GM18511 (cell line): ENCODE results near the gene CUL1.
A peak's percentile ranks its signal among the peaks of the same experiment; 100 is the strongest.

Source experiments
- ATAC-seq: cut with Tn5 transposase; IDR thresholded peaks from one replicate; pipeline ENCODE4 v1.9.1; 2021; ENCODE audit warnings: mild to moderate bottlenecking, moderate library complexity; ENCODE audit not compliant: unreplicated experiment

Gene CUL1

DNA sequence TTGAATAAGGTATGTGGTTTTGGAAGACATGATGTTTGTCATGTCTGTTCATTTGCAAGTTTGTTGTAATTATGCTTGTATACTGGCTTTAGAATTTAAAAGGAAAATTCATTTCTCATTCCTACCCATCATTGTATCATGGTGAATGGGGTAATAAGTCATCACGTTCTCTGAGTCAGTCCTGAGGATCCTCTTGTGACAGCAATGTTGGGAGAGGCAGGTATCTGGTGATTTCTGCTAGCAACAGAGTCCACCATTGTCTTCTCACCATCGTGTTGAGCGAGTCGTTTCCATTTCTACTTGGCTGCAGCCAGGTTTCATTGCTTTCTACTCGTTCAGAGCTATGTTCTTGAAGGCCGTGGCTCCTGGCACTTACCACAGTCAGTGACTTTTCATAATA, 16.3 kb downstream of the CUL1 start:
- no peak for ATAC-seq

DNA sequence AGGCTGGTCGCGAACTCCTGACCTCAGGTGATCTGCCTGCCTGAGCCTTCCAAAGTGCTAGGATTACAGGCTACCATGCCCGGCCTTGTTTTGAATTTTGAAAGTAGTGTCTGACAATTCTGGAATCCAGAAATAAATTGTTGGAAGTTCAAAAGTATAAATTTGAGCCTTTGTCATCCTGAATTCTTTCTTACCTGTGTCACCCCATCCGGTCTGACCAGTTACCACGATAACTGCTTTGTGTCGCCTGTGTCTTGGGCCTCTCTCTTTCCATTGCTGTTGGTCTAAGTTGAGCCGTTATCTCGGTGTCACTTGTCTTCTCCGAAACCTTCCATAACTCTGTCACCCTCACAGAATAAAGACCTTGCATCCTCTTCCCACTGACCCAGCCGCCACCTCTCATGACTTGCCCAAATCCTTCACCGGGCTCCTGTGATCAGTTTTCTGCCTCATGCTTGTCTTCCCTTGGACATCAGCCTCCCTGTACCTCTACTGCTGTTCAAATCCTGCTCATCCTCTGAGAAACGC, 18.6 kb downstream of the CUL1 start:
- ATAC-seq = no peak

DNA sequence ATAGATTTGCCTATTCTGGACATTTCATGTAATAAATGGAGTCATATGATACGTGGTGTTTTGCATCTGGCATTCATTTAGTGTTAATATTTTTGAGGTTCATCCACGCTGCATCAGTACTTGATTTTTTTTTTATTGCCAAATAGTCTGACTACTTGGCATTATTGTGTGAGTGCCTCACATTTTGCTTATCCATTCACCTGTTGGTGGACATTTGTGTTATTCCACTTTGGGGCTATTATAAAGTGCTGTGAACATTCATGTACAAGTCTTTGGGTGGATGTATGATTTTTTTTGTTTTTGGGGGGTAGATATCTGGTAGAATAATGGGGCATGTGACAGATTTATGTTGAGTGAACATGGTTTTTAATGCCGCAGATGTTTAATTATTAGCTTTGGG, 19.7 kb downstream of the CUL1 start:
- no peak for ATAC-seq

GRCh38 chr7:148719753-148720152, 21.1 kb downstream of the CUL1 start:
- ATAC-seq = no peak

DNA sequence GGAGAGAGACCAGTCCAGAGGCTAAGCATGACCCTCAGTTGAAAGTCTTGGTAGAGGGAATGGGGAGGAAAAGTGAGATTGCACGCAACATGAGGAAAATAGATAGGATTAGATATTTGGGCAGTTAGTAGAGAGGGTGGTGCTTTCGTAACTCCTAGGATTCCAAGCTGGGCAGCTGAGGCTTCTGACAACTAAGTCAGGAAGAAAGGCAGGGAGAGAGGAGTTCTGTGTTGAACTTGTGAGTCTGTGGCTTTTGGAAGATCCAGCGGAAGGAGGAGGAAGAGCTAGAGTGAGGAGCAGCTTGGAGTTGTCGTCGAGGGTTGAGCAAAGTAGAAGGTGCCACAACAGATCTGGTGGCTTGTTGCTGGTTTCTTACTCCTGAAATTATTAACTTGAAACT, 21.8 kb downstream of the CUL1 start:
- ATAC-seq = no peak

- no peak for ATAC-seq
Measured at GRCh38 chr7:148721390-148721789, 22.7 kb downstream of the CUL1 start.

- ATAC-seq = no peak
Measured at GRCh38 chr7:148722340-148723165, 23.9 kb downstream of the CUL1 start.

DNA sequence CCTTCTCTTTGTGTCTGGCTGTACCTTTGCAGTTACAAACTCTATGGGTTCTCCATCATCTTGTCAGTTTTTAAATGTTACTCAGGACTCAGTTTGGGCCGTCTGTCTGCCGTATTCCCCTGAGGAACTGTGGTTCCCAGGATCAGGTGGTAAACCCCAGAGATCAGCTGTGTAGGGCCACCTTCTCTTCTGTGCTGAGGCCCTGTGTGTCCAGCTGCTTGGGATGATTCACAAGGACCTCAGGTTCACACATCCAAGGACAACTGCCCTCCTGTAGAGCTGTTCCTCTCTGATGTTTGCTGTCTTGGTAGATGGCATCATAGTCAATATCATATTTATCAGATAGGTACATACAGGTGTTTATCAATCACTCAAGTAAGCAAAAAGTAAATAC, 24.5 kb downstream of the CUL1 start:
- no peak for ATAC-seq

- ATAC-seq = no peak
Measured at GRCh38 chr7:148723846-148724245, 25.1 kb downstream of the CUL1 start.

DNA sequence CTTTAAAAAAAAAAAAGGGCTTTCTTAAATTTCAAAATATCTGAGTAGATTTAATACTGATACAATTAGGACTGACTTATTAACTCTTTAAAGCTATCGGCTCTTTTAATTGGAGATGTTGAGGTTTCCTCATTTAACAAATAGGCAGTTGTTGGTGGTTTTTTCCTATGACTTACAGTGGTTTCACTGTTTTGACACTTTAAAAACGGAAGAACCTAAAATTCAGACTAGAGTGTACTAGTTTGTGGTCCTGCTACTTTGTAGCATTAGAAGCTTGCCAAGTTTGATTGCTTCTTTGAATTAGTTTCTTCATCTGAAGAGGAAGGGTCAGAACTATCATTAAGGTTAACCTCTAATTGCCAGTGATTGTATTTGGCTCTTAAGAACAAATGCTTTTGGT, 27.7 kb downstream of the CUL1 start:
- no peak for ATAC-seq

GRCh38 chr7:148727501-148728278, 29.0 kb downstream of the CUL1 start:
- no peak for ATAC-seq

DNA sequence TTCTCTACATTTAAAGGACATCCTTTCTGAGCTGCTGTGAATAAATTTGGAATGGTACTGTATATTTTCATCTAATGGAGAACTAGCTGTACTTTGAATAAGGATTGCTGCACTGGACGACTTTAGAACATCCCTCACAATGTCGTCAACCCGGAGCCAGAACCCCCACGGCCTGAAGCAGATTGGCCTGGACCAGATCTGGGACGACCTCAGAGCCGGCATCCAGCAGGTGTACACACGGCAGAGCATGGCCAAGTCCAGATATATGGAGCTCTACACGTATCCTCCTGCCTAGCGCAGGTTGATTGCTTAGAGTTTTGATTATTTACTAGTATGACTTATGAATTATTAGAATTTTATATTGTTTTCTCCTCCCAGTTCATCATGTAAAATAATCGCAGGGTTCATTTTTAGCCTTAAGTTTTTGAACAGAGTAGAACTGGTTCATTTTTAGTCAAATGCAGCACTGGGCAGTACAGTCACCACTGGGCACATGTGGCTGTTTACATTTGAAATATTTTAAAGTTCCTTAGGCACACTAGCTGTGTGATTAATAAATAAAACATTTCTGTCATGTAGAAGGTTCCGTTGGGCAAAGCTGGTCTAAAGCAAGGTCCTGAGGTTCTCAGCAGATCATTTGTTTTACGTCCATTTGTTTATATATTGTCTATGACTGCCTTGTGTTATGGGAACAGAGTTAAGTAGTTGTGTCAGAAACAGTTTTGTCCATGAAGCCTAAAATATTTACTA, 31.5 kb downstream of the CUL1 start:
- no peak for ATAC-seq

DNA sequence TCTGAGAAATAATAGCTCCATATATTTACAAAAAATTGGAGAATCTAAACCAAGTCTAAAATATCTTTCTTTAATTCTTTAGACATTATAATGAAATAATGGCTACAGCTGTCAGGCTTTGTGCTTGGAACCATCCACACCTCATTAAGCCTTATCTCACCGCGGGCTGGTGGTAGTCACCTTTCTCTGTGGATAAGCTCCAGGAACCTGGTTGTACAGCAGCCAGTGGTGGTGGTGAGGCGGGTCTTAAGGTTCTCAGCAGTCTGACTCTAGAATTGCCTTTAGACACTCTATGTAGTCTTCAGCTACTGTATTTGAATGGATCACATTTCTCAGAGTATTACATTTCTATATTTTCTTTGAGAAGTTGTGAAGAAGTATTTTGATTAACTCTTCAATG, 34.2 kb downstream of the CUL1 start:
- ATAC-seq = no peak

DNA sequence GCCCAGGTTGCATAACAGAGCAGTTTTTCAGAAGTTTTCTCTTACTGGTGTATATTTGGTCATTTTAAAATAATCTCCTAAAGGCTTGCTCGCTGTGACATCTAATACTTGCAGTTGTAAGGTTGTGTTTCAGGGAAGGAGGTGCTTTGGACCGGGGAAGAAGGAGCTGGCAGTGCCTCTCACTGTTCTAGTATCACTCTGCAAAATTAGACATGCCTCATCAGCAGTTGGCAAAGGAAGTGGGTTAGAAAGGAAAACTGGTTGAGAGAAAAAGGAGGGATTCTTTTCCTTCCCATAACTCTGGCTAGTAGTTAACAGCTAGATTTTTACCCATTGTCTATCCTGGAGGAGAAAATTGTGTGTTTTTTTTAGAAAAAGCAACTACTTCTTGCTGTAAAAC, 34.8 kb downstream of the CUL1 start:
- no peak for ATAC-seq

GRCh38 chr7:148735141-148735540, 36.4 kb downstream of the CUL1 start:
- no peak for ATAC-seq

DNA sequence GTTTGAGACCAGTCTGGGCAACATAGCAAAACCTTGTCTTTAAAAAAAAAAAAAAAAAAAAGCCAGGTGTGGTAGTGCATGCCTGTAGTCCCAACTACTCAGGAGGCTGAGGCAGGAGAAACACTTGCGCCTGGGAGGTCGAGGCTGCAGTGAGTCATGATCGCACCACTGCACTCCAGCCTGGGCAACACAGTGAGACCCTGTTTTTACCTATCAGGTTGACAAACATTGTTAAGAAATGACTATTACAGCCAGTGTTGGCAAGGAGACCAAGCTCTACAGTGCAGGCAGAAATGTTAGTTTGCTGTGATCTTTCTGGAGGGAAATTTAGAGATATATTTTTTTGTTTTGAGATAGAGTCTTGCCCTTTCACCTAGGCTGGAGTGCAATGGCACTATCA, 37.3 kb downstream of the CUL1 start:
- ATAC-seq = no peak

- no peak for ATAC-seq
Measured at GRCh38 chr7:148738737-148739535, 40.2 kb downstream of the CUL1 start.

DNA sequence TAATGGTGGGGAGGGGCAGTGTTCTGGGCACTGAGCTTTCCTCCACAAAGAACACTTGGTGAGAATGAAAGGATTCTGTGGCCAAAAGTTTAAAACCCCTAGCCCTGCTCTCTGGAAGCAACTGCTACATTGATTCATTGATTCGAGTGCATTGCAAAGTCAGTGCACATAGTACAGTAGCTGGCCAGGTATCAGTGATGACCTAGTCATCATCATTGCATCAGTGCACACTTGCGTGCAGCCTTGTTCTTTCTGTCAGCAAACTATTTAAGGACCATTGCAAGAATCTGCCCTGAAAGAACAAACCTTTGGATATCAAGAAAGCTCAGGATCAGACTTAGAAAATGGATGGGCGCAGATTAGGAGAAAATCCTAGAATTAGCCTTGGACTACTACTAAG, 47.4 kb downstream of the CUL1 start:
- ATAC-seq = no peak

DNA sequence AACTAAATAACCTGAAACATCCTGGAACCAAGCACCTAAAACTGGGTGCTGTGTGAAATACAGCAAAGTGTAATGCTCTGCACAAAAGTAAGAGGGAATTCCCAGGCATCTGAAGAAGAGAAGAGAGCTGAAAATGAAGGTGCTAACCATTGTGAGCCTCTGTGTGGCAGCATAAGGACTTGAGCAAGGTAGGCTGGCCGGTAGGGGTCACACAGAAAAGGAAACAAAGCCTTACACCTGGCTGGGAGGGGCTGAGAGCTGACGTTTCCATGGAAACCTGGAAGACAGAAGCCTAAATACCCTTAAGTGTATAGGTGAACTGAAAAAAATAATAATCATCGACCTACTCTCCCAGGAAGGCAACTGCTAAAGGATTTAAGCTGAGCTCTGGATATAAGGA, 48.6 kb downstream of the CUL1 start:
- ATAC-seq = peak; percentile 81
